ENCODE measurements around the gene KRTAP5-6.

The KRTAP5-6 gene

GRCh38 chr11:1696608-1697570 lies at the start of gene KRTAP5-6:
Gene KRTAP5-6, plus strand, starts transcription at chr11:1697195. Its CDS starts 51 bp downstream, at chr11:1697246.
- no peak within 1 kb of the TSS for H3K27ac Mint-ChIP-seq
- H3K27me3 Mint-ChIP-seq (ENCODE audit: low read depth): peaks cover 10% of the 10 kb centered on the region
- peaks cover 12% of the 10 kb centered on the region for H3K9me3 Mint-ChIP-seq
- no peak within 1 kb of the TSS for H3K4me3 Mint-ChIP-seq
- H3K4me1 Mint-ChIP-seq (ENCODE audit: low read depth): peaks cover 9% of the 10 kb centered on the region
- H3K36me3 Mint-ChIP-seq (ENCODE audit: low read depth): no peaks in the 10 kb centered on the region

- peaks cover 3% of the 10 kb centered on the region for H3K27me3 Mint-ChIP-seq (ENCODE audit: low read depth)
- H3K27ac Mint-ChIP-seq: no peak overlapping the region
- no peaks in the 10 kb centered on the region for H3K9me3 Mint-ChIP-seq
- no peaks in the 10 kb centered on the region for H3K36me3 Mint-ChIP-seq (ENCODE audit: low read depth)
- H3K4me3 Mint-ChIP-seq: no peak overlapping the region
- H3K4me1 Mint-ChIP-seq (ENCODE audit: low read depth): no peaks in the 10 kb centered on the region
Measured at GRCh38 chr11:1647901-1648652, 48.9 kb upstream of the KRTAP5-6 start.

GRCh38 chr11:1648653-1649420 lies 48.2 kb upstream of the KRTAP5-6 start:
- Mint-ChIP-seq H3K27ac (no peak overlapping the region), H3K4me3 (no peak overlapping the region), H3K9me3 (no peaks in the 10 kb centered on the region), H3K4me1 (ENCODE audit: low read depth) (no peaks in the 10 kb centered on the region), H3K27me3 (ENCODE audit: low read depth) (peaks cover 4% of the 10 kb centered on the region), H3K36me3 (ENCODE audit: low read depth) (no peaks in the 10 kb centered on the region)

- Mint-ChIP-seq H3K9me3 (no peaks in the 10 kb centered on the region), H3K36me3 (ENCODE audit: low read depth) (no peaks in the 10 kb centered on the region), H3K4me1 (ENCODE audit: low read depth) (no peaks in the 10 kb centered on the region), H3K27me3 (ENCODE audit: low read depth) (peaks cover 13% of the 10 kb centered on the region), H3K4me3 (no peak overlapping the region), H3K27ac (no peak overlapping the region)
Measured at GRCh38 chr11:1650034-1650917, 46.7 kb upstream of the KRTAP5-6 start.

GRCh38 chr11:1650918-1651262 lies 46.1 kb upstream of the KRTAP5-6 start:
- Mint-ChIP-seq H3K4me1 (ENCODE audit: low read depth) (no peaks in the 10 kb centered on the region), H3K27ac (no peak overlapping the region), H3K9me3 (no peaks in the 10 kb centered on the region), H3K4me3 (no peak overlapping the region), H3K36me3 (ENCODE audit: low read depth) (no peaks in the 10 kb centered on the region), H3K27me3 (ENCODE audit: low read depth) (peaks cover 13% of the 10 kb centered on the region)

GRCh38 chr11:1651411-1651980 lies 45.5 kb upstream of the KRTAP5-6 start:
- peaks cover 13% of the 10 kb centered on the region for H3K27me3 Mint-ChIP-seq (ENCODE audit: low read depth)
- H3K27ac Mint-ChIP-seq: no peak overlapping the region
- no peaks in the 10 kb centered on the region for H3K36me3 Mint-ChIP-seq (ENCODE audit: low read depth)
- no peak overlapping the region for H3K4me3 Mint-ChIP-seq
- H3K4me1 Mint-ChIP-seq (ENCODE audit: low read depth): no peaks in the 10 kb centered on the region
- no peaks in the 10 kb centered on the region for H3K9me3 Mint-ChIP-seq

GRCh38 chr11:1652026-1652425 lies 45.0 kb upstream of the KRTAP5-6 start:
- Mint-ChIP-seq H3K27ac (no peak overlapping the region), H3K4me1 (ENCODE audit: low read depth) (no peaks in the 10 kb centered on the region), H3K4me3 (no peak overlapping the region), H3K36me3 (ENCODE audit: low read depth) (no peaks in the 10 kb centered on the region), H3K9me3 (no peaks in the 10 kb centered on the region), H3K27me3 (ENCODE audit: low read depth) (peaks cover 13% of the 10 kb centered on the region)

GRCh38 chr11:1652442-1652770 lies 44.6 kb upstream of the KRTAP5-6 start:
- Mint-ChIP-seq H3K27ac (no peak overlapping the region), H3K4me3 (no peak overlapping the region), H3K4me1 (ENCODE audit: low read depth) (no peaks in the 10 kb centered on the region)

GRCh38 chr11:1652771-1653540 lies 44.0 kb upstream of the KRTAP5-6 start:
- H3K9me3 Mint-ChIP-seq: no peaks in the 10 kb centered on the region
- no peak overlapping the region for H3K27ac Mint-ChIP-seq
- H3K27me3 Mint-ChIP-seq (ENCODE audit: low read depth): peaks cover 13% of the 10 kb centered on the region
- H3K4me1 Mint-ChIP-seq (ENCODE audit: low read depth): no peaks in the 10 kb centered on the region
- H3K4me3 Mint-ChIP-seq: no peak overlapping the region
- no peaks in the 10 kb centered on the region for H3K36me3 Mint-ChIP-seq (ENCODE audit: low read depth)

More at GRCh38 chr11:1652442-1652770, 44.6 kb upstream of the KRTAP5-6 start:
- no peaks in the 10 kb centered on the region for H3K36me3 Mint-ChIP-seq (ENCODE audit: low read depth)
- H3K9me3 Mint-ChIP-seq: no peaks in the 10 kb centered on the region
- H3K27me3 Mint-ChIP-seq (ENCODE audit: low read depth): peaks cover 13% of the 10 kb centered on the region

- Mint-ChIP-seq H3K27me3 (ENCODE audit: low read depth) (peaks cover 13% of the 10 kb centered on the region), H3K4me1 (ENCODE audit: low read depth) (no peaks in the 10 kb centered on the region), H3K4me3 (no peak overlapping the region), H3K36me3 (ENCODE audit: low read depth) (no peaks in the 10 kb centered on the region), H3K27ac (no peak overlapping the region), H3K9me3 (no peaks in the 10 kb centered on the region)
Measured at GRCh38 chr11:1653541-1654387, 43.2 kb upstream of the KRTAP5-6 start.

- Mint-ChIP-seq H3K4me3 (no peak overlapping the region), H3K27me3 (ENCODE audit: low read depth) (peaks cover 15% of the 10 kb centered on the region), H3K9me3 (no peaks in the 10 kb centered on the region), H3K27ac (no peak overlapping the region), H3K4me1 (ENCODE audit: low read depth) (peaks cover 2% of the 10 kb centered on the region), H3K36me3 (ENCODE audit: low read depth) (no peaks in the 10 kb centered on the region)
Measured at GRCh38 chr11:1654388-1655167, 42.4 kb upstream of the KRTAP5-6 start.

All from T-helper 1 cell treated with Interleukin-12 subunit alpha and Interleukin-12 subunit beta and Interleukin-4 antibody, amounts not matched to agents 30 μg/mL and 1 μg/mL, for 36 hours (primary cell).